Pancreas (tissue), 10 donors: ENCODE measurements around the gene PCSK1N. TPM values are rescaled to one million over a fixed set of nuclear protein-coding genes. Genes with fewer than 3 reads are reported as not detected.

ENCODE experiments used
- ATAC-seq, 4 donors: fragments of 200-7000 bp; cut with Tn5 transposase; one replicate each; pipeline versions ENCODE4 v1.8.0 to v1.9.1; 2020; ENCODE audit warnings: mild to moderate bottlenecking in 4 of 4, moderate library complexity in 4 of 4
- DNase-seq, 6 donors: peaks; one replicate each; pipeline ENCODE4 v3.0.0-alpha.2; 2020
- FAIRE-seq: peaks from 2 replicates; lab custom pipeline; 2012; peaks lifted over from hg19 to GRCh38; lab: Jason Lieb, UNC
- H3K27ac ChIP-seq, 4 donors: fragments of 200-600 bp; sonication (generic); 1 replicate in 3 of 4; 2 replicates in 1 of 4; pipeline versions ENCODE4 v1.5.0 to v1.8.0; 2020
- H3K27me3 ChIP-seq, 4 donors: fragments of 200-600 bp; one replicate each; pipeline ENCODE4 v1.8.0; 2021
- H3K36me3 ChIP-seq, 3 donors: fragments of 200-600 bp; sonication (generic) in 1 of 3; one replicate each; pipeline versions ENCODE4 v1.5.0 to v1.8.0; 2020 to 2021
- H3K4me1 ChIP-seq, 3 donors: fragments of 200-600 bp; one replicate each; pipeline ENCODE4 v1.8.0; 2021
- H3K4me3 ChIP-seq, 4 donors: fragments of 200-600 bp; sonication (generic) in 2 of 4; one replicate each; pipeline versions ENCODE4 v1.5.0 to v1.8.0; 2020 to 2021
- H3K9me3 ChIP-seq, 4 donors: fragments of 200-600 bp; one replicate each; pipeline ENCODE4 v1.8.0; 2021
- WGBS, 2 donors: extraction: QIAGEN DNeasy Blood & Tissue Kit; methylation state at CpG; one replicate each; pipeline ENCODE4 v1.1.7; 2013; 5-methylcytosine and 5-hydroxymethylcytosine counted together
- intact Hi-C, 3 donors: fragments of 100-400 bp; cut with DNase I; formaldehyde crosslinking; loops; one replicate each; pipeline versions ENCODE4 v1.11.1 to v1.14.2; 2022
- polyA plus RNA-seq, 2 donors: library from polyadenylated mRNA; stranded (reverse); fragments of 200-250 nt; gene quantifications; one replicate each; pipeline ENCODE4 v1.2.3, GENCODE V29; 2013
- total RNA-seq, 6 donors: library from RNA; stranded (reverse); fragmentation: NEBNext Ultra II Directional in 4 of 6; extraction: Animal tissue kit (Norgen Biotek cat#: 25700) in 4 of 6; gene quantifications; one replicate each; pipeline versions ENCODE4 v1.2.1 to v1.2.4, GENCODE V29; 2021 to 2023
- TF ChIP-seq, protein P1 (sequence below), 4 donors: fragments of 200-600 bp; sonication (generic) in 3 of 4; IDR thresholded peaks; one replicate each; pipeline versions ENCODE4 v1.5.0 to v1.8.0; 2021; ENCODE audit warnings: antibody characterized with exemption in 4 of 4
- donor health status: healthy with polysubstance abuse.
- donor health status: DM: no; HTN: no; CAD: no; lungs with moderate emphysema.
- donor health status: DM: no; HTN: no; CAD: no.
- donor health status: control.
- donor health status: control.
- donor health status: Bipolar disorder and iron deficiency.
- donor health status: DM: yes; HTN: yes; CAD: no.
- donor health status: DM: no; HTN: no; CAD: no.
- donor health status: DM: no; HTN: no; CAD: no.
- donor health status: DM: yes; HTN: yes; CAD: no.

The PCSK1N gene
- total and polyA plus RNA-seq, 8 donors = 10.3 to 368 (median 34.7) TPM

GRCh38 chrX:48829016-48829735 is 6.2 kb downstream of the PCSK1N start:
- TF ChIP-seq, protein P1, sequence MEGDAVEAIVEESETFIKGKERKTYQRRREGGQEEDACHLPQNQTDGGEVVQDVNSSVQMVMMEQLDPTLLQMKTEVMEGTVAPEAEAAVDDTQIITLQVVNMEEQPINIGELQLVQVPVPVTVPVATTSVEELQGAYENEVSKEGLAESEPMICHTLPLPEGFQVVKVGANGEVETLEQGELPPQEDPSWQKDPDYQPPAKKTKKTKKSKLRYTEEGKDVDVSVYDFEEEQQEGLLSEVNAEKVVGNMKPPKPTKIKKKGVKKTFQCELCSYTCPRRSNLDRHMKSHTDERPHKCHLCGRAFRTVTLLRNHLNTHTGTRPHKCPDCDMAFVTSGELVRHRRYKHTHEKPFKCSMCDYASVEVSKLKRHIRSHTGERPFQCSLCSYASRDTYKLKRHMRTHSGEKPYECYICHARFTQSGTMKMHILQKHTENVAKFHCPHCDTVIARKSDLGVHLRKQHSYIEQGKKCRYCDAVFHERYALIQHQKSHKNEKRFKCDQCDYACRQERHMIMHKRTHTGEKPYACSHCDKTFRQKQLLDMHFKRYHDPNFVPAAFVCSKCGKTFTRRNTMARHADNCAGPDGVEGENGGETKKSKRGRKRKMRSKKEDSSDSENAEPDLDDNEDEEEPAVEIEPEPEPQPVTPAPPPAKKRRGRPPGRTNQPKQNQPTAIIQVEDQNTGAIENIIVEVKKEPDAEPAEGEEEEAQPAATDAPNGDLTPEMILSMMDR (IDR thresholded peaks at IDR 0.05) = no peak
- no peak for ATAC-seq
- WGBS, 2 donors = 76 to 79% methylated on average over 24 of the region's 24 CpGs
- Histone ChIP-seq H3K4me1 (no peaks in the 10 kb centered on the region), H3K9me3 (no peaks in the 10 kb centered on the region), H3K27me3 (peaks cover 0 to 20% (median 7%) of the 10 kb centered on the region in 4 donors), H3K4me3 (no peak overlapping the region), H3K27ac (no peak overlapping the region), H3K36me3 (no peaks in the 10 kb centered on the region)
- intact Hi-C loops = no loop called here
- DNase-seq = no peak
- FAIRE-seq = no peak

- Histone ChIP-seq H3K4me1 (no peaks in the 10 kb centered on the region), H3K36me3 (no peaks in the 10 kb centered on the region), H3K9me3 (no peaks in the 10 kb centered on the region), H3K27ac (no peak overlapping the region), H3K4me3 (no peak overlapping the region), H3K27me3 (peaks cover 0 to 8% (median 4%) of the 10 kb centered on the region in 4 donors)
- 50 to 64% methylated on average over 4 of the region's 4 CpGs for WGBS, 2 donors
- FAIRE-seq (no peak), ATAC-seq (no peak), DNase-seq (no peak)
- intact Hi-C loops = no loop called here
- TF ChIP-seq, protein P1 (IDR thresholded peaks at IDR 0.05) = no peak
Observed at GRCh38 chrX:48827654-48827968, 7.8 kb downstream of the PCSK1N start.

GRCh38 chrX:48826876-48827653 is 8.3 kb downstream of the PCSK1N start:
- intact Hi-C loops = no loop called here
- Histone ChIP-seq H3K9me3 (no peaks in the 10 kb centered on the region), H3K4me3 (no peak overlapping the region), H3K27ac (no peak overlapping the region), H3K36me3 (no peaks in the 10 kb centered on the region), H3K4me1 (no peaks in the 10 kb centered on the region), H3K27me3 (peaks cover 0 to 8% (median 4%) of the 10 kb centered on the region in 4 donors)
- DNase-seq (no peak), ATAC-seq (no peak), FAIRE-seq (no peak)
- 44 to 63% methylated on average over 56 to 73 of the region's 73 CpGs for WGBS, 2 donors
- TF ChIP-seq, protein P1 (IDR thresholded peaks at IDR 0.05) = no peak

- intact Hi-C loops = no loop called here
- Histone ChIP-seq H3K36me3 (no peaks in the 10 kb centered on the region), H3K27me3 (peaks cover 0 to 8% (median under 1%) of the 10 kb centered on the region in 4 donors), H3K9me3 (no peaks in the 10 kb centered on the region), H3K27ac (no peak within 1 kb of the TSS), H3K4me3 (no peak within 1 kb of the TSS), H3K4me1 (no peaks in the 10 kb centered on the region)
- FAIRE-seq (no peak), DNase-seq (peak in 1 of 6 donors; percentile 52), ATAC-seq (no peak)
- TF ChIP-seq, protein P1 (IDR thresholded peaks at IDR 0.05) = no peak
- WGBS, 2 donors = 54 to 74% methylated on average over 47 to 67 of the region's 67 CpGs
Observed at GRCh38 chrX:48826135-48826875, 9.1 kb downstream of the PCSK1N start, which contains the start of gene ERAS. Gene ERAS, plus strand, starts transcription at chrX:48826513. Its CDS starts 2,611 bp downstream, at chrX:48829124.
